GM19324 (cell line): ENCODE results near the gene CYP4F3.
"Not testable (repeated sequence)": the region's sequence is repeated elsewhere in the genome, so short reads cannot be mapped to it uniquely, and the experiment has no call there.

Source experiments
- ATAC-seq: cut with Tn5 transposase; IDR thresholded peaks from one replicate; pipeline ENCODE4 v1.9.1; 2021; ENCODE audit warnings: mild to moderate bottlenecking, moderate library complexity; ENCODE audit not compliant: unreplicated experiment, low FRiP score

Gene CYP4F3

GRCh38 chr19:15666186-15666585 is 25.5 kb downstream of the CYP4F3 start:
- no peak for ATAC-seq

- no peak for ATAC-seq
Observed at GRCh38 chr19:15666883-15667282, 26.2 kb downstream of the CYP4F3 start.

- ATAC-seq, result no peak
Observed at GRCh38 chr19:15669440-15669839, 28.7 kb downstream of the CYP4F3 start.

DNA sequence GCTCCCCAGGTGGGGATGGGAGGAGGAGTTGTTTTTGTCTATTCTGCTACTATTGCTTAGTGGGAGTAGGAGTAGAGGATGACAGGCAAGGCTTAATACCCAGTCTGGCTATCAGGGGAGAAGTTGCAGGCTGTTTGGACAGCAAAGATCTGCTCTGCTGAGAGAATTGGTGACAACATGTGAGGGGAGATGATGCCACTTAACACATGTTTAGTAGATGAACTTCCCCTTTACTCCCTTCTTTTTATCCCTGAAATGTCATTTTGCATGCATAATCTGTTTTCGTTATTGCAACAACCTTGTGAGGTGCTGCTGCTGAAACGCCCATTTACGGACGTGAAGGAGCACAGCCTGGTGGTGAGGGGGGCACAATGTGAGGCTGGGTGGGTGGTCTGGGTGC is 29.2 kb downstream of the CYP4F3 start:
- ATAC-seq, result no peak

GRCh38 chr19:15671237-15671821 is 30.6 kb downstream of the CYP4F3 start:
- ATAC-seq, result no peak

DNA sequence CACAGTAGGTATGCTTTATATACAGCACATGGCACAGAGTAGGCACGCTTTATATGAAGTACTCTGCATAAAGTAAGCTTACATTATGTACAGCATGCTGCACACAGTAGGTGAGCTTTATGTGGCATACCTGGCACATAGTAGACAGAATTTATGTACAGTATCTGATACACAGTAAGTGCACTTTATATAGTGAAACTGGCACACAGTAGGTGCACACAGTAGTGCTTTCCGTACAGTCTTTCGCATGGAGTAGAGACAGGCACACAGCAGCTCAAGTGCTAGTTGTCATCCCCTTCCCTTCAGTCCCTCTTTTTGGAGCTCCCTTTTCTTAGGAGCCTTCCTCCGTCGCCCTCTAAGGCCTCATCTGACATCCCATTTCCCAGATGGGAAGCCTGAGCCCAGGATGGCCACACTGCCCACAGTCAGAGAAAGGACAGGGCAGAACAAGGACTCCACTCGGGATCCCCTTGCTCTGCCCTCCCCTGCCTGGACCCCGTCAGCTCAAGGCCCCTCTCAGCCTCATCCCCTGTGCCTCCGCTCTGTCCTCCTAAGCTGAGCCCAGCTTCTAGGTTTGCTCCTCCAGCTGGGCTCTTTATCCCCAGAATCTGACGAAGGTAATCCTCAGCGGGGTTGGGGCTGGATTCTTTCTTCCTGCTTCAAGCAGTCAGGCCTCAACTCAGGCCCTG is 31.3 kb downstream of the CYP4F3 start:
- ATAC-seq, result no peak

GRCh38 chr19:15672580-15673175 is 32.0 kb downstream of the CYP4F3 start, which contains the start of gene CYP4F12:
Gene CYP4F12, plus strand, starts transcription at chr19:15673087. Its CDS starts 443 bp downstream, at chr19:15673530.
- ATAC-seq, result no peak

- no peak for ATAC-seq
Observed at GRCh38 chr19:15673176-15673654, 32.5 kb downstream of the CYP4F3 start.

DNA sequence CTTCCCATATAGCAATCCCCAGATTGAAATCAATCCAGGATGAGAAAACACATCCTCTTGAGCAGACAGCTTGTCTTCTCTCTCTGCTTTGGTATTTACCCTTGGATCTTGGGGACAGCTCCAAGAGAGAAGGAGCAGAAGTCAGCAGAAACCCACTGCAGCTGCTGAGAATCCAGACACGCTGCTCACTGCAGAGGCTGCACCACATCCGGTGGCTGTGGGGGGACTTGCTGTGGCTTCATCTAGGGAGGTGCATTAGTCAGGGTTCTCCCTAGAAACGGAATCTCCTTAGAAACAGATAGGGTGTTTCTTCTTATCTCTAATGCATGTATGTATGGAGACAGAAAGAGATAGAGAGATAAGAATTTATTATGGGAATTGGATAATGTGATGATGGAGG is 34.9 kb downstream of the CYP4F3 start:
- ATAC-seq, result no peak

- ATAC-seq, result no peak
Observed at GRCh38 chr19:15679089-15679488, 38.4 kb downstream of the CYP4F3 start.

DNA sequence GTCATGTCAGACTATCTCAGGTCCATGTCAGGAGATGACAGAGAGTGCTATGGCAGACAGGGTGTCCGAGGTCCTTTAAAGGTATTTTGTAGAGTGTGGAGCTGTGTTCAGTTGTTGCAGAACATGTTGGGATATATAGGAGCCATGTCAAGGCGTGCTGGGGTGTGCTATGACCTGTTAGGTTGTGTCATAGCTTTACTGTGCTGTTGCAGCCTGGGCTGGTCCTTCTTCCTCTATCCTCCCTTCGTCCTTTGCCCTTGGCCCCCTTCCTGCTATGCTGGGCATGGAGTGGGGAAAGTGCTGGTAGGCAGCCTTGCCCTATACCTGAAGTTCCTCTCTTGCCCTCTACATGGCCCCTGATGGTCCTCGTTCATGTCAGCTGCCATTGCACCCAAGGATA is 39.2 kb downstream of the CYP4F3 start:
- ATAC-seq, result not testable (repeated sequence)

GRCh38 chr19:15680478-15681322 is 40.0 kb downstream of the CYP4F3 start:
- ATAC-seq, result no peak

DNA sequence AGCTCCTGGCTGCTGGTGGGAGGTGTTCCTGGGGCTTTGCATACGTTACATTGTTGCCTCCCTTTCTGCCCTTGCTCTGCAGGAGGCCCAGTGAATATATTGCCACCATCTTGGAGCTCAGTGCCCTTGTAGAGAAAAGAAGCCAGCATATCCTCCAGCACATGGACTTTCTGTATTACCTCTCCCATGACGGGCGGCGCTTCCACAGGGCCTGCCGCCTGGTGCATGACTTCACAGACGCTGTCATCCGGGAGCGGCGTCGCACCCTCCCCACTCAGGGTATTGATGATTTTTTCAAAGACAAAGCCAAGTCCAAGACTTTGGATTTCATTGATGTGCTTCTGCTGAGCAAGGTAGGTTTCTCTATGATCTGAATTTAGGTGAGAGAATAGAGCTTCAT is 42.7 kb downstream of the CYP4F3 start:
- ATAC-seq, result no peak

DNA sequence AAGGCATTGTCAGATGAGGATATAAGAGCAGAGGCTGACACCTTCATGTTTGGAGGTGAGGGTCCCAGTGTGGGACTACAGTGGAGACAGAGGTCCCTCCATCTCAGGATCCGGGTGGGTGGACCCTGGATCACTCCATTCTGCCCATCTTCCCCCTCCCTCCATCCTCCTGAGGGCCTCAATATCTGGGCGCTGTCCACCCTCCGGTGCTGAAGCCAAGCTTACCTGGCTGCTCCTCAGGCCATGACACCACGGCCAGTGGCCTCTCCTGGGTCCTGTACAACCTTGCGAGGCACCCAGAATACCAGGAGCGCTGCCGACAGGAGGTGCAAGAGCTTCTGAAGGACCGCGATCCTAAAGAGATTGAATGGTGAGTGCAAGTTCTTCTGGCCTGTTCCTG is 44.1 kb downstream of the CYP4F3 start:
- no peak for ATAC-seq

DNA sequence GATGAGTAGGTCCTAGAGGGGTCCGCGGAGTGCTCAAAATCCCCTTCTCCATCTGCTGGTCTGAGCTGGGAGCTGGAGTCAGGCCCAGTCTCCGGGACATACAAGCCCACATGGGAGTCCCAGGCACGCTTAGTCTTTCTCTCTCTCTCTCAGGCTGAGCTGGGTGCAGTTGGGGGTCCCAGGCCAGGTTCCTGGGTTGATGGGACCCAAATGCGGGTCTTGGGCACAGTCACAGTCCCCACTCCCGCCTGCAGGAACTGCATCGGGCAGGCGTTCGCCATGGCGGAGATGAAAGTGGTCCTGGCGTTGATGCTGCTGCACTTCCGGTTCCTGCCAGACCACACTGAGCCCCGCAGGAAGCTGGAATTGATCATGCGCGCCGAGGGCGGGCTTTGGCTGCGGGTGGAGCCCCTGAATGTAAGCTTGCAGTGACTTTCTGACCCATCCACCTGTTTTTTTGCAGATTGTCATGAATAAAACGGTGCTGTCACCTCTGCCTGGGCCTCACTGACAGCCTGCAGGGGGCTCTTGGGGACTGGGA is 56.0 kb downstream of the CYP4F3 start:
- no peak for ATAC-seq

DNA sequence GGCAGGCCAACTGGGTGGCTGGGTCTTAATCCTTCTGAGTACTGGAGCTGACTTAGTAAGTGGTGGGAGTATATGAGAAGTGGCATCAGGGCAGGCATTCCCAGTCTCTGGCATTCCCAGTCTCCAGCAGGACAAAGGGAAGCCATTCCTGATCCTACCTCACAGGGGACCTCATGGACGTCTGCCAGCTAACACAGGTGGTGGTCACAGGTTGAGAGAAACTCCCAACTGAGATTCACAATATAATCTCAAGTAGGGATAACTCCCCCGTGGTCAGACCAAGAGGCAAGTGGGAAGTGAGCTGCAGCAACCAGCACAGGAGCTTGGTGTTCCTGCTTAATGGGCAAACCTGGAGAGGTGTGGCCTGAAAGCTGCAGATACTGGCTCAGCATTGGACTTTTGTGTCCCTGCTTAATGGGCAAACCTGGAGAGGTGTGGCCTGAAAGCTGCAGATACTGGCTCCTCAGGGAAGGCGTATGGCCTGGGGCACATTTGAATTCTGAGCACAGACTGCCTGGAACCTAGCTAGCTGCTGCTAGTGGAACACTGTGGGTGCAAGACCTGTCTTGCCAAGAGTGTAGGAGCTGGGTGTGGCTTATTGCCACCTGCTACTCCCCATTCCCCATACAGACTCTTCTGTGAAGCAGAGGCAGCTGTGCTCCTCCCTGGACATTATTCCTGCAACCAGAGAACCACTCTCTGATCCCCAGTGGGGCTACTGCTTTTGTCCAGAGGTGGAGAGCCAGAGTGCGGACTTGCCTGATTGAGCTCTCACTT is 61.2 kb downstream of the CYP4F3 start:
- ATAC-seq, result no peak

GRCh38 chr19:15702534-15702930 is 61.8 kb downstream of the CYP4F3 start:
- ATAC-seq, result no peak
